Astrocyte (in vitro differentiated cells and primary cell): ENCODE results near the gene EMC6. TPM values are rescaled to one million over a fixed set of nuclear protein-coding genes. Genes with fewer than 3 reads are reported as not detected.

Experiments used
- DNase-seq: peaks from one replicate; pipeline ENCODE4 v3.0.0-alpha.2; 2010; ENCODE audit warnings: low read depth
- FAIRE-seq: peaks from 2 replicates; lab custom pipeline; 2011; peaks lifted over from hg19 to GRCh38; lab: Jason Lieb, UNC
- H2AFZ ChIP-seq: 2 replicates; pipeline ENCODE4 v1.6.0; 2012; ENCODE audit warnings: low read depth, low read length, inconsistent platforms
- H3K27ac ChIP-seq: 2 replicates; pipeline ENCODE4 v1.5.1; 2011; ENCODE audit warnings: low read depth, low read length, inconsistent platforms
- H3K27me3 ChIP-seq: 2 replicates; pipeline ENCODE4 v1.6.0; 2011; ENCODE audit warnings: low read length, inconsistent platforms; ENCODE audit not compliant: insufficient read depth
- H3K36me3 ChIP-seq: 2 replicates; pipeline ENCODE4 v1.5.1; 2011; ENCODE audit warnings: low read length, inconsistent platforms; ENCODE audit not compliant: insufficient read depth
- H3K4me1 ChIP-seq: 2 replicates; pipeline ENCODE4 v1.5.1; 2011; ENCODE audit warnings: low read length, inconsistent platforms; ENCODE audit not compliant: insufficient read depth
- H3K4me2 ChIP-seq: 2 replicates; pipeline ENCODE4 v1.6.0; 2012; ENCODE audit warnings: low read length, inconsistent platforms
- H3K4me3 ChIP-seq: 2 replicates; pipeline ENCODE4 v1.5.1; 2011; ENCODE audit warnings: low read depth, mild to moderate bottlenecking, low read length, inconsistent platforms; ENCODE audit not compliant: insufficient read depth
- H3K79me2 ChIP-seq: 2 replicates; pipeline ENCODE4 v1.6.0; 2012; ENCODE audit warnings: mild to moderate bottlenecking, low read length, inconsistent platforms; ENCODE audit not compliant: insufficient read depth
- H3K9ac ChIP-seq: 2 replicates; pipeline ENCODE4 v1.6.0; 2012; ENCODE audit warnings: mild to moderate bottlenecking, low read length, inconsistent platforms
- H3K9me3 ChIP-seq: 2 replicates; pipeline ENCODE4 v1.5.1; 2012; ENCODE audit warnings: low read depth, mild to moderate bottlenecking, low read length, inconsistent platforms; ENCODE audit not compliant: insufficient read depth
- H4K20me1 ChIP-seq: 2 replicates; pipeline ENCODE4 v1.6.0; 2012; ENCODE audit warnings: low read length, inconsistent platforms; ENCODE audit not compliant: insufficient read depth
- H3K27ac Mint-ChIP-seq: one replicate; pipeline ENCODE4 v1.8.0; 2021; ENCODE audit warnings: mild to moderate bottlenecking, mixed read lengths; ENCODE audit not compliant: unreplicated experiment
- H3K27me3 Mint-ChIP-seq: one replicate; pipeline ENCODE4 v1.8.0; 2021; ENCODE audit warnings: low read depth, mixed read lengths; ENCODE audit not compliant: unreplicated experiment
- H3K36me3 Mint-ChIP-seq: one replicate; pipeline ENCODE4 v1.8.0; 2021; ENCODE audit warnings: low read depth, mixed read lengths; ENCODE audit not compliant: unreplicated experiment
- H3K4me1 Mint-ChIP-seq: one replicate; pipeline ENCODE4 v1.8.0; 2021; ENCODE audit warnings: low read depth, mixed read lengths; ENCODE audit not compliant: unreplicated experiment
- H3K4me3 Mint-ChIP-seq: one replicate; pipeline ENCODE4 v1.8.0; 2021; ENCODE audit warnings: mild to moderate bottlenecking, moderate library complexity, mixed read lengths; ENCODE audit not compliant: unreplicated experiment
- H3K9me3 Mint-ChIP-seq: one replicate; pipeline ENCODE4 v1.8.0; 2021; ENCODE audit warnings: mild to moderate bottlenecking, mixed read lengths; ENCODE audit not compliant: unreplicated experiment
- CTCF ChIP-seq: IDR thresholded peaks from 2 replicates; pipeline ENCODE4 v1.5.1; 2011; ENCODE audit warnings: low read depth, mild to moderate bottlenecking, inconsistent platforms, low read length, moderate library complexity; ENCODE audit not compliant: insufficient read depth
- EZH2 ChIP-seq: IDR thresholded peaks from 2 replicates; pipeline ENCODE4 v1.6.1; 2012; ENCODE audit warnings: mild to moderate bottlenecking, low read length, inconsistent platforms; ENCODE audit not compliant: insufficient read depth
- total RNA-seq: library from RNA; stranded (reverse); gene quantifications from 2 replicates; pipeline ENCODE4 v1.2.1, GENCODE V29; 2021

EMC6 gene
- total RNA-seq, 1 donor from 2014 or later: 52.2 TPM

DNA sequence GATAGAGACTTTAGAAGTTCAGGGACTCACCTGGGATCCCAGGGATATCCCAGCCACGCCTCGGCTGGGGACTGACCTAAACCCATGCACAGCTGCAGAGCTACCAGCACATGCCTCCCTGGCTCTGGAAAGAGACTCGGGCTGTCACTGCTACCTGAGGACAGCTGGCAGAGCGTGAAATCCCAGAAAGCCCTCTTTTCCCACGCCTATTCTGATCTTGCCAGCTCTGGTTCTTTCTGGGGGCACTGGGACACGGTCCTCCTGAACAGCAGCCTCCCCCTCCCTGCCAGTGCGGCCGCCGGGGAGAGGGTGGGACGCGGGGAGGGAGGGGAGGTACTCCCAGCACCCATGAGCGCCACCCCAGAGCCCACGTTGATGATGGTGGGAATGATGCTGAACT, 16.6 kb downstream of the EMC6 start:
- Histone ChIP-seq H3K4me1 (no peaks in the 10 kb centered on the region), H3K9me3 (no peaks in the 10 kb centered on the region), H3K79me2 (no peaks in the 10 kb centered on the region), H3K27ac (no peak overlapping the region), H3K4me2 (no peak overlapping the region), H4K20me1 (no peaks in the 10 kb centered on the region), H3K9ac (no peak overlapping the region), H3K36me3 (no peaks in the 10 kb centered on the region), H2AFZ (no peak overlapping the region), H3K27me3 (peaks cover 19% of the 10 kb centered on the region), H3K4me3 (no peak overlapping the region)
- Mint-ChIP-seq H3K27ac (no peak overlapping the region), H3K4me1 (no peaks in the 10 kb centered on the region), H3K36me3 (peaks cover 2% of the 10 kb centered on the region), H3K27me3 (peaks cover 18% of the 10 kb centered on the region), H3K9me3 (no peaks in the 10 kb centered on the region), H3K4me3 (no peak overlapping the region)
- TF ChIP-seq EZH2: no peak
- no peak for TF ChIP-seq CTCF
- DNase-seq (no peak), FAIRE-seq (no peak)

- Histone ChIP-seq H3K4me2 (no peak overlapping the region), H3K36me3 (no peaks in the 10 kb centered on the region), H3K4me3 (no peak overlapping the region), H3K9ac (no peak overlapping the region), H3K9me3 (no peaks in the 10 kb centered on the region), H3K79me2 (no peaks in the 10 kb centered on the region), H3K27me3 (peaks cover 13% of the 10 kb centered on the region), H3K4me1 (no peaks in the 10 kb centered on the region), H3K27ac (no peak overlapping the region), H4K20me1 (no peaks in the 10 kb centered on the region), H2AFZ (peak overlapping the region; percentile 32)
- no peaks in the 10 kb centered on the region for H3K4me1 Mint-ChIP-seq
- H3K27me3 Mint-ChIP-seq: peaks cover 7% of the 10 kb centered on the region
- TF ChIP-seq EZH2 (no peak), CTCF (no peak)
- H3K36me3 Mint-ChIP-seq: peaks cover 2% of the 10 kb centered on the region
- FAIRE-seq (no peak), DNase-seq (no peak)
- H3K9me3 Mint-ChIP-seq: no peaks in the 10 kb centered on the region
- no peak overlapping the region for H3K4me3 Mint-ChIP-seq
- H3K27ac Mint-ChIP-seq: peak overlapping the region; percentile 19
These were observed 19.5 kb downstream of the EMC6 start for GRCh38 chr17:3688027-3688553.

DNA sequence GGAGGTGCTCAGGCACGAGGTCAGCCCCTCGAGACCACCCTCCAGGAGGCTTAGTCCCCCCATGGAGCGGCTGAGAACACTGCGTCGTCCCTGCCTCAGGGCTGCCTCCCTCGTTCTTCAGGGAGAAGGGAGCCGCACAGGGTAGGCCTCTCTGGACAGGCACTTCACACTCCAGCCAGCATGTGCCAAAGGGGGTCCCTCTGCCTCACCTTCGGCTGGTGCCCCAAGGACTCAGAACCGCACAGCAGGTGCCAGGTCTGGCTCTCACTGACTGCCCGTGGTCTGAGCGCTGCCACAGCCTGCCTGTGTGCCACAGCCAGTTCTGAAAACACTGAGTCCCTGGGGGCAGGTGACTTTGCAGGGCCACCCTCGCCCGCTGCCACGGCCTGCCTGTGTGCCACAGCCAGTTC, 20.2 kb downstream of the EMC6 start:
- H3K4me3 Mint-ChIP-seq: no peak overlapping the region
- FAIRE-seq (no peak), DNase-seq (no peak)
- H3K4me1 ChIP-seq: no peaks in the 10 kb centered on the region
- H3K27me3 ChIP-seq: peaks cover 13% of the 10 kb centered on the region
- no peaks in the 10 kb centered on the region for H3K36me3 ChIP-seq
- no peaks in the 10 kb centered on the region for H3K9me3 ChIP-seq
- H3K27me3 Mint-ChIP-seq: peaks cover 7% of the 10 kb centered on the region
- no peak overlapping the region for H3K9ac ChIP-seq
- no peak overlapping the region for H3K4me2 ChIP-seq
- no peak overlapping the region for H2AFZ ChIP-seq
- TF ChIP-seq CTCF: no peak
- no peak for TF ChIP-seq EZH2
- no peak overlapping the region for H3K27ac Mint-ChIP-seq
- H3K79me2 ChIP-seq: no peaks in the 10 kb centered on the region
- no peak overlapping the region for H3K4me3 ChIP-seq
- H4K20me1 ChIP-seq: no peaks in the 10 kb centered on the region
- no peak overlapping the region for H3K27ac ChIP-seq
- H3K4me1 Mint-ChIP-seq: no peaks in the 10 kb centered on the region
- no peaks in the 10 kb centered on the region for H3K36me3 Mint-ChIP-seq
- H3K9me3 Mint-ChIP-seq: no peaks in the 10 kb centered on the region
